NK-92 (cell line): ENCODE data around the gene UPK1B.
"Not testable (repeated sequence)": the region's sequence is repeated elsewhere in the genome, so short reads cannot be mapped to it uniquely, and the experiment has no call there.

ENCODE experiments used
- DNase-seq: peaks from one replicate; lab custom pipeline; 2025; ENCODE audit not compliant: unreplicated experiment; lab: John Stamatoyannopoulos, UW

UPK1B gene

GRCh38 chr3:119221779-119222320, 48.5 kb downstream of the UPK1B start:
- no peak for DNase-seq

GRCh38 chr3:119222391-119222790, 49.0 kb downstream of the UPK1B start:
- no peak for DNase-seq

GRCh38 chr3:119223511-119223910, 50.1 kb downstream of the UPK1B start:
- no peak for DNase-seq

GRCh38 chr3:119225121-119225520, 51.7 kb downstream of the UPK1B start:
- no peak for DNase-seq

- no peak for DNase-seq
These were observed 53.9 kb downstream of the UPK1B start for GRCh38 chr3:119227070-119227850.

- DNase-seq = no peak
These were observed 55.2 kb downstream of the UPK1B start for GRCh38 chr3:119228373-119229145.

GRCh38 chr3:119229190-119229589, 55.8 kb downstream of the UPK1B start:
- DNase-seq = no peak

GRCh38 chr3:119230071-119230470, 56.7 kb downstream of the UPK1B start:
- DNase-seq = no peak

- DNase-seq = no peak
These were observed 57.3 kb downstream of the UPK1B start for GRCh38 chr3:119230745-119231144.

- no peak for DNase-seq
These were observed 61.2 kb downstream of the UPK1B start for GRCh38 chr3:119234610-119235009.

- no peak for DNase-seq
These were observed 61.8 kb downstream of the UPK1B start for GRCh38 chr3:119235151-119235550.

- DNase-seq = no peak
These were observed 63.4 kb downstream of the UPK1B start for GRCh38 chr3:119236756-119237155.

- no peak for DNase-seq
These were observed 63.9 kb downstream of the UPK1B start for GRCh38 chr3:119237299-119237698.

GRCh38 chr3:119238363-119238762, 65.0 kb downstream of the UPK1B start:
- no peak for DNase-seq

- no peak for DNase-seq
These were observed 65.9 kb downstream of the UPK1B start for GRCh38 chr3:119239206-119239820.

- no peak for DNase-seq
These were observed 66.7 kb downstream of the UPK1B start for GRCh38 chr3:119240101-119240590.

- no peak for DNase-seq
These were observed 67.4 kb downstream of the UPK1B start, which contains the start of gene B4GALT4 for GRCh38 chr3:119240591-119241434. B4GALT4 (minus strand) TSS chr3:119240878; CDS start chr3:119230099, 10,779 bp downstream.

- not testable (repeated sequence) for DNase-seq
These were observed 69.1 kb downstream of the UPK1B start for GRCh38 chr3:119242387-119243057.

GRCh38 chr3:119243058-119243529, 69.7 kb downstream of the UPK1B start:
- not testable (repeated sequence) for DNase-seq

GRCh38 chr3:119243712-119244111, 70.3 kb downstream of the UPK1B start:
- DNase-seq = no peak
